Measurements from ENCODE around the gene PHACTR1. TPM values are rescaled to one million over a fixed set of nuclear protein-coding genes. Genes with fewer than 3 reads are reported as not detected.
A peak's percentile ranks its signal among the peaks of the same experiment; 100 is the strongest.

PHACTR1 gene
- total RNA-seq, 1 experiment from 2014 or later, result 15.5 TPM

- H3K9me3 Mint-ChIP-seq, result no peaks in the 10 kb centered on the region
- ATAC-seq, result no peak
- no peak overlapping the region for H3K4me3 Mint-ChIP-seq
- H3K27ac Mint-ChIP-seq, result no peak overlapping the region
- POLR2A ChIA-PET, result no interaction called here
- DNase-seq (ENCODE audit: low spot score), result no peak
- no peak for TF ChIP-seq MXD4 (CRISPR knock-in tag; IDR thresholded peaks at IDR 0.05; ENCODE audit: borderline replicate concordance)
- no peaks in the 10 kb centered on the region for H3K27me3 Mint-ChIP-seq (ENCODE audit: low read depth)
- CTCF ChIA-PET, result no interaction called here
- no peaks in the 10 kb centered on the region for H3K36me3 Mint-ChIP-seq
- H3K4me1 Mint-ChIP-seq, result peaks cover 45% of the 10 kb centered on the region
Observed at GRCh38 chr6:12848964-12849808, 132.6 kb downstream of the PHACTR1 start.

GRCh38 chr6:12849809-12850198, 133.2 kb downstream of the PHACTR1 start:
- Mint-ChIP-seq H3K27ac (no peak overlapping the region), H3K9me3 (no peaks in the 10 kb centered on the region), H3K4me1 (peaks cover 40% of the 10 kb centered on the region), H3K27me3 (ENCODE audit: low read depth) (no peaks in the 10 kb centered on the region), H3K4me3 (no peak overlapping the region), H3K36me3 (no peaks in the 10 kb centered on the region)
- ATAC-seq, result no peak
- TF ChIP-seq GABPB1 (CRISPR knock-in tag; IDR thresholded peaks at IDR 0.05) (no peak), JUN (CRISPR knock-in tag; IDR thresholded peaks at IDR 0.05) (no peak), ZNF396 (CRISPR knock-in tag; IDR thresholded peaks at IDR 0.05; ENCODE audit: borderline replicate concordance) (no peak), PRDM15 (CRISPR knock-in tag; IDR thresholded peaks at IDR 0.05) (no peak)
- ChIA-PET CTCF (no interaction called here), POLR2A (no interaction called here)
- no peak for DNase-seq (ENCODE audit: low spot score)

- no peaks in the 10 kb centered on the region for H3K36me3 Mint-ChIP-seq
- ATAC-seq, result no peak; the same call in 1 of the 2 replicates
- H3K4me1 Mint-ChIP-seq, result peaks cover 28% of the 10 kb centered on the region
- H3K27ac Mint-ChIP-seq, result peak overlapping the region; percentile 19; the same call in 1 of the 2 replicates
- H3K9me3 Mint-ChIP-seq, result no peaks in the 10 kb centered on the region
- no peak for TF ChIP-seq USF2 (CRISPR knock-in tag; IDR thresholded peaks at IDR 0.05)
- ChIA-PET POLR2A (no interaction called here), CTCF (no interaction called here)
- DNase-seq (ENCODE audit: low spot score), result no peak
- H3K27me3 Mint-ChIP-seq (ENCODE audit: low read depth), result no peaks in the 10 kb centered on the region
- H3K4me3 Mint-ChIP-seq, result no peak overlapping the region
Observed at GRCh38 chr6:12851123-12851695, 134.6 kb downstream of the PHACTR1 start.

GRCh38 chr6:12861603-12862002, 145.0 kb downstream of the PHACTR1 start:
- Mint-ChIP-seq H3K4me3 (no peak overlapping the region), H3K4me1 (peaks cover 15% of the 10 kb centered on the region), H3K36me3 (no peaks in the 10 kb centered on the region), H3K27ac (no peak overlapping the region), H3K9me3 (no peaks in the 10 kb centered on the region), H3K27me3 (ENCODE audit: low read depth) (peaks cover 7% of the 10 kb centered on the region; the same call in 1 of the 2 replicates)
- POLR2A ChIA-PET, result no interaction called here
- no peak for DNase-seq (ENCODE audit: low spot score)
- ATAC-seq, result no peak
- CTCF ChIA-PET, result no interaction called here
- TF ChIP-seq KAT7 (CRISPR knock-in tag; IDR thresholded peaks at IDR 0.05; ENCODE audit: borderline replicate concordance) (no peak), PREB (CRISPR knock-in tag; IDR thresholded peaks at IDR 0.05; ENCODE audit: borderline replicate concordance) (no peak), TEAD1 (CRISPR knock-in tag; IDR thresholded peaks at IDR 0.05) (no peak), ZBTB43 (CRISPR knock-in tag; IDR thresholded peaks at IDR 0.05) (no peak), RELA (CRISPR knock-in tag; IDR thresholded peaks at IDR 0.05; ENCODE audit: borderline replicate concordance) (no peak), E2F5 (CRISPR knock-in tag; IDR thresholded peaks at IDR 0.05) (no peak), SMAD4 (CRISPR knock-in tag; IDR thresholded peaks at IDR 0.05) (no peak), ZBTB21 (CRISPR knock-in tag; IDR thresholded peaks at IDR 0.05; ENCODE audit: borderline replicate concordance) (no peak), GRHL2 (CRISPR knock-in tag; IDR thresholded peaks at IDR 0.05; ENCODE audit: insufficient replicate concordance, severe bottlenecking) (no peak), ATF6 (CRISPR knock-in tag; IDR thresholded peaks at IDR 0.05) (no peak), SP1 (CRISPR knock-in tag; conservative IDR thresholded peaks at IDR 0.05) (no peak), NFE2L1 (CRISPR knock-in tag; IDR thresholded peaks at IDR 0.05) (no peak)

Data from WTC11 (cell line).